IMR-90 (cell line): ENCODE data around the gene TMEM181.

Source experiments
- CEBPB ChIP-seq: IDR thresholded peaks from 2 replicates; pipeline ENCODE4 v1.6.1; 2012; ENCODE audit warnings: low read depth, low read length, improper control_type of control experiment
- CHD1 ChIP-seq: IDR thresholded peaks from 2 replicates; pipeline ENCODE4 v1.6.1; 2012; ENCODE audit warnings: low read depth, low read length, improper control_type of control experiment
- CTCF ChIP-seq: conservative IDR thresholded peaks from 2 replicates; pipeline ENCODE4 v1.5.1; 2012; ENCODE audit warnings: mild to moderate bottlenecking, low read depth, low read length, improper control_type of control experiment
- FOS ChIP-seq: fragments of 150-350 bp; IDR thresholded peaks from 2 replicates; pipeline ENCODE4 v1.6.1; 2016; ENCODE audit warnings: low read depth, low read length
- MAFK ChIP-seq: IDR thresholded peaks from 2 replicates; pipeline ENCODE4 v1.6.1; 2012; ENCODE audit warnings: low read depth, low read length, improper control_type of control experiment
- MXI1 ChIP-seq: IDR thresholded peaks from 2 replicates; pipeline ENCODE4 v1.6.1; 2012; ENCODE audit warnings: low read depth, mild to moderate bottlenecking, low read length, moderate library complexity, borderline replicate concordance
- POLR2A ChIP-seq: IDR thresholded peaks from 2 replicates; pipeline ENCODE4 v1.6.1; 2012; ENCODE audit warnings: mild to moderate bottlenecking, low read depth, low read length
- RAD21 ChIP-seq: IDR thresholded peaks from 2 replicates; pipeline ENCODE4 v1.6.1; 2012; ENCODE audit warnings: low read length, improper control_type of control experiment
- RFX5 ChIP-seq: IDR thresholded peaks from 2 replicates; pipeline ENCODE4 v1.8.0; 2012; ENCODE audit warnings: low read depth, mild to moderate bottlenecking, low read length, moderate library complexity
- SMC3 ChIP-seq: fragments of 150-350 bp; IDR thresholded peaks from 2 replicates; pipeline ENCODE4 v1.6.1; 2016; ENCODE audit warnings: low read depth, mild to moderate bottlenecking, antibody characterized with exemption, low read length, moderate library complexity
- TF ChIP-seq, protein P1 (sequence below): fragments of 150-350 bp; IDR thresholded peaks from 2 replicates; pipeline ENCODE4 v1.6.1; 2017; ENCODE audit warnings: mild to moderate bottlenecking, antibody characterized with exemption, low read length, low read depth

- no peak for TF ChIP-seq MAFK
- no peak for TF ChIP-seq CTCF
- no peak for TF ChIP-seq CHD1
- peak; percentile 76 for TF ChIP-seq POLR2A
- TF ChIP-seq FOS, result no peak
- TF ChIP-seq RFX5, result no peak
- no peak for TF ChIP-seq SMC3
- no peak for TF ChIP-seq MXI1
- TF ChIP-seq, protein P1, sequence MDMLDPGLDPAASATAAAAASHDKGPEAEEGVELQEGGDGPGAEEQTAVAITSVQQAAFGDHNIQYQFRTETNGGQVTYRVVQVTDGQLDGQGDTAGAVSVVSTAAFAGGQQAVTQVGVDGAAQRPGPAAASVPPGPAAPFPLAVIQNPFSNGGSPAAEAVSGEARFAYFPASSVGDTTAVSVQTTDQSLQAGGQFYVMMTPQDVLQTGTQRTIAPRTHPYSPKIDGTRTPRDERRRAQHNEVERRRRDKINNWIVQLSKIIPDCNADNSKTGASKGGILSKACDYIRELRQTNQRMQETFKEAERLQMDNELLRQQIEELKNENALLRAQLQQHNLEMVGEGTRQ, result no peak
- no peak for TF ChIP-seq CEBPB
- no peak for TF ChIP-seq RAD21
Observed at GRCh38 chr6:158645064-158646022, 85.5 kb downstream of the TMEM181 start.
